ENCODE data around the gene MACROD2. TPM values are rescaled to one million over a fixed set of nuclear protein-coding genes. Genes with fewer than 3 reads are reported as not detected.

Gene MACROD2
- total RNA-seq, 1 experiment from 2014 or later = 1.6 TPM

DNA sequence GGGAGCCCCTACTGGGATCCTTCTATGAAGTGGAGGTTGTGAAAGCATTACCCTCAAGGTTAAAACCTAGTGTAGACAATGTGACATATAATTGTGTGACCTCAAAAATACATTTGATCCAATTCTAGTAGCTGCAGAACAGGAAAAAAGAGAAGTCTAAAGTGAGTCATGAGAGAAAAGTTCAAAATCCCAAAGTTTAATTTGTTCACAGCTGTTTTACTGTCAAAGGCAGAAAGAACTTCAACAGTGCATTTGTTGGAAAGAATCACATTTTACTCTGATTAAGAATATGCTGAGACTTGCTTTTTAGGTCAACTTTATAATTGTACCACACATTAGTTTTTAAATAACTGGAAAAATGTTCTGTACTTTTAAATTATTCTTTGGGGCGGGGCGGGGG, 1369.5 kb downstream of the MACROD2 start:
- no peak overlapping the region for H3K4me3 Mint-ChIP-seq

More for the DNA sequence above, 1369.5 kb downstream of the MACROD2 start:
- no peak overlapping the region for H3K23ac ChIP-seq (ENCODE audit: insufficient read length, low read depth, low read length)
- no peaks in the 10 kb centered on the region for H4K20me1 ChIP-seq (ENCODE audit: control insufficient read depth, insufficient read depth, insufficient read length)
- Mint-ChIP-seq H3K36me3 (ENCODE audit: insufficient read depth in 1 of 3, low read depth in 3 of 3) (no peaks in the 10 kb centered on the region), H3K27me3 (ENCODE audit: low read depth) (no peaks in the 10 kb centered on the region), H3K27ac (no peak overlapping the region), H3K9me3 (no peaks in the 10 kb centered on the region), H3K4me1 (peaks cover 12 to 14% of the 10 kb centered on the region in 2 experiments)
- H3K18ac ChIP-seq (ENCODE audit: insufficient read length, low read depth, low read length) = no peak overlapping the region
- H3K4me2 ChIP-seq (ENCODE audit: insufficient read depth, insufficient read length, low read length) = no peak overlapping the region
- H3K9me3 ChIP-seq (ENCODE audit: control insufficient read depth, low read depth, low read length) = no peaks in the 10 kb centered on the region
- H3K27me3 ChIP-seq (ENCODE audit: insufficient read depth, low read length) = no peaks in the 10 kb centered on the region
- no peak overlapping the region for H3K14ac ChIP-seq (ENCODE audit: insufficient read depth, low read length)
- H4K91ac ChIP-seq (ENCODE audit: insufficient read length, low read depth, low read length) = no peak overlapping the region
- WGBS (ENCODE audit: extremely low coverage, insufficient read length, low lambda C conversion rate) = no CpG with 5 or more reads among the region's 2 CpGs
- H2BK120ac ChIP-seq (ENCODE audit: low read depth, low read length, poor library complexity, severe bottlenecking) = no peak overlapping the region
- H4K5ac ChIP-seq (ENCODE audit: insufficient read length, low read depth, low read length) = no peak overlapping the region
- no peak overlapping the region for H3K9ac ChIP-seq (ENCODE audit: extremely low read depth, insufficient read length, low read length)
- no peak overlapping the region for H3K56ac ChIP-seq (ENCODE audit: insufficient read length, low read depth, low read length)
- H3K23me2 ChIP-seq (ENCODE audit: insufficient read length, low read depth, low read length, poor library complexity, severe bottlenecking) = no peaks in the 10 kb centered on the region
- H3K79me2 ChIP-seq (ENCODE audit: insufficient read depth, low read length) = no peaks in the 10 kb centered on the region
- no peak overlapping the region for H2AK5ac ChIP-seq (ENCODE audit: insufficient read length, low read length)
- H2BK5ac ChIP-seq (ENCODE audit: insufficient read length, low read length) = no peak overlapping the region
- H2BK20ac ChIP-seq (ENCODE audit: low read depth, low read length, poor library complexity, severe bottlenecking) = no peak overlapping the region
- no peak overlapping the region for H3T11ph ChIP-seq (ENCODE audit: low read length)
- no peak for DNase-seq
- peaks cover 2% of the 10 kb centered on the region; the same call in 1 of the 2 replicates for H3K4me1 ChIP-seq (ENCODE audit: insufficient read depth, low read length)
- no peak overlapping the region for H2BK15ac ChIP-seq (ENCODE audit: low read depth, low read length)
- TF ChIP-seq, protein P1, sequence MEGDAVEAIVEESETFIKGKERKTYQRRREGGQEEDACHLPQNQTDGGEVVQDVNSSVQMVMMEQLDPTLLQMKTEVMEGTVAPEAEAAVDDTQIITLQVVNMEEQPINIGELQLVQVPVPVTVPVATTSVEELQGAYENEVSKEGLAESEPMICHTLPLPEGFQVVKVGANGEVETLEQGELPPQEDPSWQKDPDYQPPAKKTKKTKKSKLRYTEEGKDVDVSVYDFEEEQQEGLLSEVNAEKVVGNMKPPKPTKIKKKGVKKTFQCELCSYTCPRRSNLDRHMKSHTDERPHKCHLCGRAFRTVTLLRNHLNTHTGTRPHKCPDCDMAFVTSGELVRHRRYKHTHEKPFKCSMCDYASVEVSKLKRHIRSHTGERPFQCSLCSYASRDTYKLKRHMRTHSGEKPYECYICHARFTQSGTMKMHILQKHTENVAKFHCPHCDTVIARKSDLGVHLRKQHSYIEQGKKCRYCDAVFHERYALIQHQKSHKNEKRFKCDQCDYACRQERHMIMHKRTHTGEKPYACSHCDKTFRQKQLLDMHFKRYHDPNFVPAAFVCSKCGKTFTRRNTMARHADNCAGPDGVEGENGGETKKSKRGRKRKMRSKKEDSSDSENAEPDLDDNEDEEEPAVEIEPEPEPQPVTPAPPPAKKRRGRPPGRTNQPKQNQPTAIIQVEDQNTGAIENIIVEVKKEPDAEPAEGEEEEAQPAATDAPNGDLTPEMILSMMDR (conservative IDR thresholded peaks at IDR 0.05) = no peak
- H2BK12ac ChIP-seq (ENCODE audit: insufficient read length, low read depth, low read length) = no peak overlapping the region
- no peak overlapping the region for H2AFZ ChIP-seq (ENCODE audit: low read length)
- no peak overlapping the region for H4K8ac ChIP-seq (replicated peaks; ENCODE audit: insufficient read length, low read depth, low read length)
- no peak overlapping the region for H3K27ac ChIP-seq (ENCODE audit: insufficient read length, low read depth, low read length)
- no peak overlapping the region for H3K4ac ChIP-seq (ENCODE audit: low read depth, low read length)
- H3K79me1 ChIP-seq (ENCODE audit: insufficient read depth, low read depth, low read length, poor library complexity, severe bottlenecking) = no peaks in the 10 kb centered on the region

Measured in H9 (cell line).